GM12874 (cell line): ENCODE results near the gene MLLT10.

Experiments
- TF ChIP-seq, protein P1 (sequence below): IDR thresholded peaks from 2 replicates; pipeline ENCODE4 v1.5.1; 2011; ENCODE audit warnings: low read depth, mild to moderate bottlenecking, control low read depth, low read length, moderate library complexity; ENCODE audit not compliant: insufficient read depth

The MLLT10 gene

DNA sequence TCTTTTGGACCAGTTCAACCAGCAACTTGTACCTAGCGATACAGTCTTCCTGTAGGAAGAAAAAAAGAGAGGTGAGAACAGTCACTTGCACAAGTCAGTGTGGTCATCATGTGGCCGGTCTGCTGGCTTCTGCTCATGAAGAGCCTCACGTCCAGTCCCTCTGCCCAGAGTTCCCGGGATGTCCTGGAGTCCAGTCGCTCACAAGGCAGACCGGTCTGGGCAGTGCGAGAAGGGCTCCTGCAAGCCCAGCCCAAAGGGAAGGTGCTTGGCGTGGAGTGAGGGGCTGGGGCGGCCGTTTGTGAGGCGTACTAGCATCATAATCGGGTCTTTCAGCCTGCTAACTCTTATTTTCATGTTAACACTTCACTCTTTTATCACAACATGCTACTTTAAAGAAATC lies 222.7 kb downstream of the MLLT10 start:
- TF ChIP-seq, protein P1, sequence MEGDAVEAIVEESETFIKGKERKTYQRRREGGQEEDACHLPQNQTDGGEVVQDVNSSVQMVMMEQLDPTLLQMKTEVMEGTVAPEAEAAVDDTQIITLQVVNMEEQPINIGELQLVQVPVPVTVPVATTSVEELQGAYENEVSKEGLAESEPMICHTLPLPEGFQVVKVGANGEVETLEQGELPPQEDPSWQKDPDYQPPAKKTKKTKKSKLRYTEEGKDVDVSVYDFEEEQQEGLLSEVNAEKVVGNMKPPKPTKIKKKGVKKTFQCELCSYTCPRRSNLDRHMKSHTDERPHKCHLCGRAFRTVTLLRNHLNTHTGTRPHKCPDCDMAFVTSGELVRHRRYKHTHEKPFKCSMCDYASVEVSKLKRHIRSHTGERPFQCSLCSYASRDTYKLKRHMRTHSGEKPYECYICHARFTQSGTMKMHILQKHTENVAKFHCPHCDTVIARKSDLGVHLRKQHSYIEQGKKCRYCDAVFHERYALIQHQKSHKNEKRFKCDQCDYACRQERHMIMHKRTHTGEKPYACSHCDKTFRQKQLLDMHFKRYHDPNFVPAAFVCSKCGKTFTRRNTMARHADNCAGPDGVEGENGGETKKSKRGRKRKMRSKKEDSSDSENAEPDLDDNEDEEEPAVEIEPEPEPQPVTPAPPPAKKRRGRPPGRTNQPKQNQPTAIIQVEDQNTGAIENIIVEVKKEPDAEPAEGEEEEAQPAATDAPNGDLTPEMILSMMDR = no peak

DNA sequence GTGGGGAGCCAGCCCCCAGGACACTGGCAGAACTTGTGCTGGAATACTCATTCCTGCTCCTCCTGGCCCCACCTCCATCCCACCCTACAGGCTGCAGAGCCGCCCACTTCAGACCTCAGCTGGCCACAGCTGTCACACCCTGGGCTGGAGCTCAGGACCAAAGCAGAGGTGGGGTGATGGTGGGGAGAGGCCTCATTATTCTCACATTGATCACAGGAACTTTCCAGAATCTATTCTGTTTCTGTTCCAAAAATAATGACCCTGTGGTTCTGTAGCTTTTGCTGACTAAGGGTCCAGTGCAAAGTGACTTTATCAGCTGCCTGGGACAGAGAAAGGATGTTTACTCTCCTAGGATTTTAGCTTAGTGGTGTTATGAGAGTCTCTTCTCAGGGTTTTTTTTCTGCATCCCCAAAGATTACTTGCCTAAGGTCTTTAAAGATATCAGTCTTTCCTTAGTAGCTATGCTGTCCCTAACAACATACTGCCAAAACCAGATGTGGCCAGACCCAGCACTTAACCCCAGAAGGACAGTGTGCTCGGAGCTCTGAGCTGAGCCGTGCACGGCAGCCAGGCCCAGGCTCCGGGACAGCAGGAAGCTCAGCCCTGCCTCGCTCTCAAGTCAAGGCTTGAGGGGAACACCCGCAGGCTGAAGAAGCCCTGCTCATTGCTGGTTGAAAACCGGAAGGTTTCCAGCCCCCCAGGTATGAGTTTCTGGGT lies 223.3 kb downstream of the MLLT10 start:
- TF ChIP-seq, protein P1 = no peak

DNA sequence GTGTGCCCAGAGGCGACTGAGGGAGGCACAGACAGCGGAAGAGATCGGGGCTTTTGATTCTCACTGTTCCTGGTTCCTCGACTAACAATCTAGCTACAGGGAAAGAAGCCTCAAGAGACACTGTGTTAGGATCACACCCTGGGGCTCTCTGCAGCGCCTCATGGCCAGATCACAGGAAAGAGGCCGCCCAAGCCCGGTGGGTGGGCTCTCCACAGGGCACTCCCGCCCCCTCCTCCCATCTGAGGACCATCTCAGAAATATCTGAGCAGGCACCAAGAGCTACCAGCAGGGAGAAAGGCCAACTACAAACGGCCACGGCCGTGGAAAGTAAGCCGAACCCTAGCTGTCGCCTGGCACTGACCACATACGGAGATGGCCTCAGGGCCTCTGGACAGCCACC lies 224.2 kb downstream of the MLLT10 start:
- TF ChIP-seq, protein P1 = no peak

DNA sequence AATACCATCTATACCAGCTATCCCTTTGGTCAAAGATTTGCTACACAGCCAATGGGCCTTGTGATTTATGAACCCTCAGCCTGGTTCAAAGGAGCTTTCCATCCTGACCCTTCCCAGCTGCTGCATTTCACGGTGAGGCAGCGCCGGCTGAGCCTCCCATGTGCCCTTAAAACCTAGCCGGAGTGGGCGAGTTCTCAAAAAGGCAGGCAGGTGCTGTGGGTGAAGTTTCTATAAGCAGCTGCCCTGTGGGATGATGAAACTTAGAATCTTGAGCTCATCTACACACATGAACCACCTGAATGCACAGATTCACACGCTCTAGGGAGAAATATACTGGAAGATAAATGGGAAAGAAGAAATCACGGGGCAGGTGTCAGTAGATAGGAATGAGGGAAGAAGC lies 224.7 kb downstream of the MLLT10 start:
- TF ChIP-seq, protein P1 = no peak

DNA sequence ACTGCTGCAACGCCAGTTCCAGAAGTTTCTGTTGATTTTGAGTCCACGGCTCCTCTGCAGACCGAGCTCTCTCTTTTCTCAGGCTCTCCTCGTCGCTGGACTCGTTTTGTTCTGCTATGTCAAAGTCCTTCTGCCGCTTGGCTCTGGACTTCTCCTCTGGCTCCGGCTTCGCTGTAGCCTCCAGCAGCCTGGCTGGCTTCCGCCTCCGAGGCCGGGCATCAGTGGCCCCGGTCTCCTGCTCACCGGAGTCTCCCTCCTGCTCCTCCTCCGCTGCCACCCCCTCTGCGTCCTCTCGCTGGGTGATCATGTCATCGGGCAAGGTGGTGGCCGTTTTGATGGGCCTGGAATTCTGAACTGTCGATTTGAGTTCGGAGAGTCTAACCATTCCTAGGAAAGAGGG lies 225.2 kb downstream of the MLLT10 start:
- TF ChIP-seq, protein P1 = no peak

DNA sequence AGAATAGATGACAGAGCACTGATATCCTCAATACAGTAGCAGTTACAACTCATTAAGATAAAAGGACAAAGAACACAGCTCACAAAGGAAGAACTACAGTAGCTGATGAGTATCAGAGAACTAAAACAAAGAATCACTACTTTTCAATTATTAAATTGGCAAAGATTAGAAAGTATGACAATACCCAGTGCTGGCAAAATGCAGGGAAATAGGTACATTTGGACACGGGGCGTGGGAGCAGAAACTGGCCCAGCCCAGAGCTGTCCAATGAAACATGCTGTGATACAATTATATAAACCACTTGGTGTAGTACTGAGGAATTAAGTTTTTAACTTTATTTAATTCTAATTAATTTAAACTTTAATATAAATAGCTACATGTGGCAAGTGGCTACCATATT lies 226.3 kb downstream of the MLLT10 start:
- TF ChIP-seq, protein P1 = no peak

DNA sequence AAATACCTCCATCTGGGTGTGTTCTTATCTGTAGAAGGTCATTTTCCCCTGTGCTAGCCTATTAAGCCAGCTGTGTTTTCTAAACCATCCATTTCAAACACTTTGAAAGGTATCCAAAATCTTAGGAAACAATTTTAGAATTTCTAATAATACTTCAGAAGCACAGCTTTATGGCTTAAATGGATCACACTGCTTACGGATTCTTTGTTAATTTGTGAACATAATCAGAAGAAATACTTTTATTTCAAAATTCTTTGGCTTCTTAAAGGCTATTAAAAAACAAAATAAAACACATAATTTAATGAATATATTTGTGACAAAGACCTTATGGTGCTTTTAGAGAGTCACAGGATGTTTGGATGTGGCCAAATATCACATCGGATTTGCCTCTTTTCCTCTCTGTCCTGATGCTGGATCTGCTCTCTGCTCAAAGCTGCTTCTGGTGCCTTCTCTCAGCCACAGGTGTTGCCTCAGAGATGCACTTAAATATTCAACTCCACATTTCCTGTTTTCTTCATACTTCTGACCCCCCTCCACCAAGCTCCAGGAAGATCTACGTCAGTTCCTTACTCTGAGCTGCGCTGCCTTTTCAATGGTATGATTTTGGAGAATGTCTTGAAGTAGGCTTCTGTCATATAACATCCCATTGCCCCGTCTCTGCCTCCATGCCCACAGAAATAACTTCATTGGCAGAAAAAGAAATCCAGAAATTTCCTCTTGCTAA lies 230.6 kb downstream of the MLLT10 start:
- TF ChIP-seq, protein P1 = no peak
